B cell (primary cell): ENCODE data around the gene SPTBN1. TPM values are rescaled to one million over a fixed set of nuclear protein-coding genes. Genes with fewer than 3 reads are reported as not detected.

ENCODE experiments used
- ATAC-seq: fragments of 200-7000 bp; cut with Tn5 transposase; one replicate; pipeline ENCODE4 v1.10.0; 2021; ENCODE audit warnings: low read depth, mild to moderate bottlenecking, moderate number of reproducible peaks, moderate library complexity
- CTCF ChIA-PET: fragments of 350-600 bp; sonication (Branson Sonifier 250); formaldehyde crosslinking; loops from one replicate; lab custom pipeline; 2021; ENCODE audit warnings: antibody characterized with exemption, inconsistent platforms; lab: Charles Lee
- POLR2A ChIA-PET: fragments of 350-600 bp; sonication (Branson Sonifier 250); formaldehyde crosslinking; loops from one replicate; lab custom pipeline; 2021; ENCODE audit warnings: antibody characterized with exemption; lab: Charles Lee
- DNase-seq: peaks from one replicate; pipeline ENCODE4 v3.0.0; 2013
- H2AFZ ChIP-seq: 2 replicates; pipeline ENCODE4 v1.6.1; 2012; ENCODE audit warnings: mild to moderate bottlenecking, low read depth, low read length; ENCODE audit not compliant: insufficient read depth, poor library complexity, severe bottlenecking
- H3K27ac ChIP-seq, 2 donors: 1 replicate in 1 of 2; 2 replicates in 1 of 2; pipeline ENCODE4 v1.5.1; 2012 to 2013; ENCODE audit warnings: low read length in 2 of 2, mild to moderate bottlenecking in 2 of 2, moderate library complexity in 1 of 2
- H3K27me3 ChIP-seq, 4 experiments: fragments of 200-600 bp in 1 of 4; sonication (generic) in 1 of 4; replicated peaks in 1 of 4; 1 replicate in 2 of 4; 2 replicates in 2 of 4; pipeline versions ENCODE4 v1.6.1 to v1.7.0; 2013 to 2016; ENCODE audit warnings: low read length in 3 of 4, mild to moderate bottlenecking in 2 of 4, mixed read lengths in 1 of 4, moderate library complexity in 1 of 4; ENCODE audit not compliant: insufficient read depth in 4 of 4, control insufficient read depth in 3 of 4; ENCODE audit errors: control extremely low read depth in 1 of 4
- H3K36me3 ChIP-seq, 2 experiments: replicated peaks in 1 of 2; 1 replicate in 1 of 2; 2 replicates in 1 of 2; pipeline versions ENCODE4 v1.6.1 to v1.7.1; 2013; ENCODE audit warnings: low read length in 1 of 2; ENCODE audit not compliant: insufficient read depth in 2 of 2, control insufficient read depth in 1 of 2; ENCODE audit errors: control extremely low read depth in 1 of 2, extremely low read depth in 1 of 2
- H3K4me1 ChIP-seq, 2 donors: fragments of 200-600 bp in 1 of 2; sonication (generic) in 1 of 2; 1 replicate in 1 of 2; 2 replicates in 1 of 2; pipeline versions ENCODE4 v1.5.1 to v1.6.1; 2013 to 2017; ENCODE audit warnings: low read length in 2 of 2; ENCODE audit not compliant: control insufficient read depth in 2 of 2, insufficient read depth in 2 of 2
- H3K4me2 ChIP-seq: replicated peaks from 2 replicates; pipeline ENCODE3; 2012; ENCODE audit warnings: mild to moderate bottlenecking, low read depth, low read length; ENCODE audit not compliant: poor library complexity, severe bottlenecking
- H3K4me3 ChIP-seq, 5 experiments: fragments of 200-600 bp in 1 of 5; sonication (generic) in 1 of 5; 1 replicate in 3 of 5; 2 replicates in 2 of 5; pipeline versions ENCODE4 v1.5.1 to v1.7.0; 2011 to 2016; ENCODE audit warnings: low read length in 4 of 5, mild to moderate bottlenecking in 4 of 5, low read depth in 2 of 5, control low read depth in 1 of 5, moderate library complexity in 1 of 5; ENCODE audit not compliant: insufficient read depth in 1 of 5; ENCODE audit errors: control extremely low read depth in 1 of 5, extremely low read depth in 1 of 5
- H3K79me2 ChIP-seq: fragments of 200-600 bp; sonication (generic); one replicate; pipeline ENCODE4 v1.6.0; 2016; ENCODE audit warnings: low read length; ENCODE audit not compliant: control insufficient read depth, insufficient read depth
- H3K9ac ChIP-seq: fragments of 200-600 bp; sonication (generic); 2 replicates; pipeline ENCODE4 v1.6.1; 2017; ENCODE audit warnings: mild to moderate bottlenecking, low read length, moderate library complexity
- H3K9me3 ChIP-seq, 3 donors: one replicate each; pipeline versions ENCODE4 v1.6.1 to v1.7.1; 2013; ENCODE audit warnings: low read length in 2 of 3; ENCODE audit not compliant: control insufficient read depth in 2 of 3, insufficient read depth in 1 of 3; ENCODE audit errors: control extremely low read depth in 1 of 3
- H4K20me1 ChIP-seq: 2 replicates; pipeline ENCODE4 v1.6.0; 2012; ENCODE audit warnings: mild to moderate bottlenecking, low read length; ENCODE audit not compliant: insufficient read depth, control insufficient read depth, poor library complexity, severe bottlenecking
- H3K27ac Mint-ChIP-seq: one replicate; pipeline ENCODE4 v1.8.0; 2021; ENCODE audit warnings: mixed read lengths
- H3K27me3 Mint-ChIP-seq: one replicate; pipeline ENCODE4 v1.8.0; 2021; ENCODE audit warnings: mixed read lengths
- H3K4me1 Mint-ChIP-seq: one replicate; pipeline ENCODE4 v1.8.0; 2021; ENCODE audit warnings: mixed read lengths
- H3K4me3 Mint-ChIP-seq: one replicate; pipeline ENCODE4 v1.8.0; 2021; ENCODE audit warnings: mixed read lengths
- H3K9me3 Mint-ChIP-seq: one replicate; pipeline ENCODE4 v1.8.0; 2022; ENCODE audit warnings: mixed read lengths; ENCODE audit not compliant: insufficient read depth
- EZH2 ChIP-seq: IDR thresholded peaks from 2 replicates; pipeline ENCODE4 v1.6.1; 2012; ENCODE audit warnings: borderline replicate concordance, low read depth, mild to moderate bottlenecking, moderate library complexity, low read length; ENCODE audit not compliant: insufficient read depth, poor library complexity, severe bottlenecking
- WGBS: methylation state at CpG from one replicate; pipeline ENCODE4 v1.1.5; 2013; ENCODE audit warnings: missing lambda C conversion rate; ENCODE audit not compliant: insufficient coverage; 5-methylcytosine and 5-hydroxymethylcytosine counted together
- intact Hi-C: fragments of 100-400 bp; cut with micrococcal nuclease; formaldehyde crosslinking; loops from one replicate; pipeline ENCODE4 v1.10.0; 2022
- polyA plus RNA-seq: library from polyadenylated mRNA; depleted of rRNA; stranded (reverse); fragments of >200 nt; gene quantifications from 2 replicates; pipeline ENCODE4 v1.2.3, GENCODE V29; 2012
- total RNA-seq, 2 donors: library from RNA; stranded (reverse); fragments of 120-200 nt in 1 of 2; gene quantifications; 1 replicate in 1 of 2; 2 replicates in 1 of 2; pipeline versions ENCODE4 v1.2.3 to v1.2.4, GENCODE V29; 2013 to 2022
- TF ChIP-seq, protein P1 (sequence below): fragments of 200-600 bp; IDR thresholded peaks from one replicate; pipeline ENCODE4 v1.8.0; 2022; ENCODE audit warnings: antibody characterized with exemption, mild to moderate bottlenecking

Gene SPTBN1
- total and polyA plus RNA-seq, 2 donors (not counting 1 experiment from before 2014, with no cell fraction given), result 43.7 to 144 TPM

DNA sequence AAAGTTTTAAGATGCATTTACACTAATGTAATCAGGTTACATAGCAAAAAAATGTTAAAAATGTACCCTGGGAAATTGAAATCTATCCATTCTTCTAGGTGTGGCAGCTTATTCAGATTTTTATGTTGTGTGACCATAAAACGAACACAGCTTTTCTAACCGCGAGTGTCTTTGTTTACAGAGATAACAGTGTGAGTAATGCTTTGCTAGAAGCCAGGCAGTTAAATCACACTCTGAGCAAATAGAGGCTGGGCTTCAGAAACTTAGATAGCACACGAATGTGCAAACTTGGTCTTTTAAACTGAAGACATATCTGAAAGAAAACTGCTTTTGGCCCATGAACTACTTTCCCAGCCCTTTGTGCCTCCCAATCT lies 116.1 kb downstream of the SPTBN1 start:
- no peak for DNase-seq
- Histone ChIP-seq H3K9me3 (no peaks in the 10 kb centered on the region), H3K4me3 (peak overlapping the region in 1 of 5 experiments; percentile 56), H2AFZ (no peak overlapping the region), H3K4me2 (peak overlapping the region; percentile 77), H3K36me3 (peaks cover 0 to 6% of the 10 kb centered on the region in 2 experiments), H3K9ac (peak overlapping the region; percentile 59), H3K79me2 (peaks cover 88% of the 10 kb centered on the region), H3K27me3 (no peaks in the 10 kb centered on the region), H4K20me1 (no peaks in the 10 kb centered on the region), H3K4me1 (peaks cover 92 to 94% of the 10 kb centered on the region in 2 donors), H3K27ac (peak overlapping the region; percentile 92 to 93)
- WGBS, result 0% methylated on average over 1 of the region's 4 CpGs
- peak overlapping the region; percentile 97 for H3K27ac Mint-ChIP-seq
- intact Hi-C loops, result loop anchor here (5.0 to 10.0 kb wide), 3 partner anchors 480 to 1043 kb away; partner anchors contain the start of genes CLHC1, PPP4R3B, RPS27A and RTN4
- H3K4me3 Mint-ChIP-seq, result peak overlapping the region; percentile 79
- ATAC-seq, result no peak
- H3K27me3 Mint-ChIP-seq, result no peaks in the 10 kb centered on the region
- H3K9me3 Mint-ChIP-seq, result no peaks in the 10 kb centered on the region
- CTCF ChIA-PET, result interaction anchor here (1.1 to 5.8 kb wide), 6 partner anchors 8 to 62 kb away, joined by 3 to 48 read pairs (median 6); no protein-coding TSS in a partner anchor
- TF ChIP-seq EZH2, result no peak
- TF ChIP-seq, protein P1, sequence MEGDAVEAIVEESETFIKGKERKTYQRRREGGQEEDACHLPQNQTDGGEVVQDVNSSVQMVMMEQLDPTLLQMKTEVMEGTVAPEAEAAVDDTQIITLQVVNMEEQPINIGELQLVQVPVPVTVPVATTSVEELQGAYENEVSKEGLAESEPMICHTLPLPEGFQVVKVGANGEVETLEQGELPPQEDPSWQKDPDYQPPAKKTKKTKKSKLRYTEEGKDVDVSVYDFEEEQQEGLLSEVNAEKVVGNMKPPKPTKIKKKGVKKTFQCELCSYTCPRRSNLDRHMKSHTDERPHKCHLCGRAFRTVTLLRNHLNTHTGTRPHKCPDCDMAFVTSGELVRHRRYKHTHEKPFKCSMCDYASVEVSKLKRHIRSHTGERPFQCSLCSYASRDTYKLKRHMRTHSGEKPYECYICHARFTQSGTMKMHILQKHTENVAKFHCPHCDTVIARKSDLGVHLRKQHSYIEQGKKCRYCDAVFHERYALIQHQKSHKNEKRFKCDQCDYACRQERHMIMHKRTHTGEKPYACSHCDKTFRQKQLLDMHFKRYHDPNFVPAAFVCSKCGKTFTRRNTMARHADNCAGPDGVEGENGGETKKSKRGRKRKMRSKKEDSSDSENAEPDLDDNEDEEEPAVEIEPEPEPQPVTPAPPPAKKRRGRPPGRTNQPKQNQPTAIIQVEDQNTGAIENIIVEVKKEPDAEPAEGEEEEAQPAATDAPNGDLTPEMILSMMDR, result no peak
- POLR2A ChIA-PET, result interaction anchor here (2.4 to 2.9 kb wide), 2 partner anchors 9 to 14 kb away, joined by 23 to 31 read pairs; no protein-coding TSS in a partner anchor
- peaks cover 93% of the 10 kb centered on the region for H3K4me1 Mint-ChIP-seq
